HG03064 (cell line): ENCODE data around the gene MRPL40.

Experiments used
- ATAC-seq: cut with Tn5 transposase; IDR thresholded peaks from one replicate; pipeline ENCODE4 v1.9.1; 2021; ENCODE audit warnings: low read depth; ENCODE audit not compliant: unreplicated experiment

MRPL40 gene

GRCh38 chr22:19432133-19432851, at the start of gene MRPL40:
Gene MRPL40, plus strand, starts transcription at chr22:19432545. Its CDS starts 10 bp downstream, at chr22:19432555.
- ATAC-seq = peak; percentile 68

GRCh38 chr22:19383292-19383691, 49.1 kb upstream of the MRPL40 start:
- no peak for ATAC-seq

- ATAC-seq = no peak
Observed at GRCh38 chr22:19385221-19385906, 47.0 kb upstream of the MRPL40 start.

- no peak for ATAC-seq
Observed at GRCh38 chr22:19386248-19386647, 46.1 kb upstream of the MRPL40 start.

GRCh38 chr22:19387038-19387437, 45.3 kb upstream of the MRPL40 start:
- ATAC-seq = no peak

- no peak for ATAC-seq
Observed at GRCh38 chr22:19387575-19387974, 44.8 kb upstream of the MRPL40 start.

GRCh38 chr22:19393704-19394103, 38.6 kb upstream of the MRPL40 start:
- ATAC-seq = no peak

GRCh38 chr22:19394274-19395050, 37.9 kb upstream of the MRPL40 start:
- ATAC-seq = no peak

GRCh38 chr22:19395276-19395675, 37.1 kb upstream of the MRPL40 start:
- ATAC-seq = no peak

GRCh38 chr22:19396561-19396933, 35.8 kb upstream of the MRPL40 start:
- no peak for ATAC-seq

GRCh38 chr22:19396934-19397733, 35.2 kb upstream of the MRPL40 start:
- ATAC-seq = no peak

GRCh38 chr22:19397734-19398104, 34.6 kb upstream of the MRPL40 start:
- no peak for ATAC-seq

- ATAC-seq = no peak
Observed at GRCh38 chr22:19398206-19398605, 34.1 kb upstream of the MRPL40 start.

GRCh38 chr22:19398652-19399051, 33.7 kb upstream of the MRPL40 start:
- ATAC-seq = no peak

GRCh38 chr22:19400881-19401280, 31.5 kb upstream of the MRPL40 start:
- ATAC-seq = no peak

GRCh38 chr22:19401483-19401882, 30.9 kb upstream of the MRPL40 start:
- ATAC-seq = no peak

GRCh38 chr22:19402642-19403191, 29.6 kb upstream of the MRPL40 start:
- no peak for ATAC-seq

GRCh38 chr22:19404676-19405075, 27.7 kb upstream of the MRPL40 start:
- no peak for ATAC-seq

- ATAC-seq = no peak
Observed at GRCh38 chr22:19405133-19405532, 27.2 kb upstream of the MRPL40 start.

- no peak for ATAC-seq
Observed at GRCh38 chr22:19405652-19406051, 26.7 kb upstream of the MRPL40 start.
